Stimulated activated CD4-positive, alpha-beta T cell treated with anti-CD3 and anti-CD28 coated beads, Interleukin-1b, Interleukin-23, amount 100 ng/mL, for 4 hours (primary cell): ENCODE data around the gene C6orf58.
"Not testable (repeated sequence)": the region's sequence is repeated elsewhere in the genome, so short reads cannot be mapped to it uniquely, and the experiment has no call there.

ENCODE experiments used
- DNase-seq, 2 donors: peaks; one replicate each; pipeline ENCODE4 v3.0.0-alpha.2; 2020; ENCODE audit warnings: low read depth in 2 of 2

Gene C6orf58

GRCh38 chr6:127590344-127590743, 13.4 kb downstream of the C6orf58 start:
- DNase-seq = no peak

GRCh38 chr6:127592964-127593363, 16.0 kb downstream of the C6orf58 start:
- no peak for DNase-seq

- not testable (repeated sequence) for DNase-seq
Measured at GRCh38 chr6:127593456-127593855, 16.5 kb downstream of the C6orf58 start.

GRCh38 chr6:127606131-127606562, 29.2 kb downstream of the C6orf58 start:
- no peak for DNase-seq

- no peak for DNase-seq
Measured at GRCh38 chr6:127608554-127609270, 31.7 kb downstream of the C6orf58 start.

- no peak for DNase-seq
Measured at GRCh38 chr6:127618729-127619128, 41.8 kb downstream of the C6orf58 start.

GRCh38 chr6:127630800-127631199, 53.8 kb downstream of the C6orf58 start:
- no peak for DNase-seq

GRCh38 chr6:127634178-127634577, 57.2 kb downstream of the C6orf58 start:
- DNase-seq = no peak

- DNase-seq = no peak
Measured at GRCh38 chr6:127635091-127635490, 58.1 kb downstream of the C6orf58 start.

GRCh38 chr6:127637830-127638409, 60.9 kb downstream of the C6orf58 start:
- no peak for DNase-seq
